Measurements from ENCODE around the gene IDS.

- no peak for TF ChIP-seq TCF12 (IDR thresholded peaks at IDR 0.05; ENCODE audit: low read depth)
- TF ChIP-seq NFIC (IDR thresholded peaks at IDR 0.05), result no peak
- TF ChIP-seq, protein P1, sequence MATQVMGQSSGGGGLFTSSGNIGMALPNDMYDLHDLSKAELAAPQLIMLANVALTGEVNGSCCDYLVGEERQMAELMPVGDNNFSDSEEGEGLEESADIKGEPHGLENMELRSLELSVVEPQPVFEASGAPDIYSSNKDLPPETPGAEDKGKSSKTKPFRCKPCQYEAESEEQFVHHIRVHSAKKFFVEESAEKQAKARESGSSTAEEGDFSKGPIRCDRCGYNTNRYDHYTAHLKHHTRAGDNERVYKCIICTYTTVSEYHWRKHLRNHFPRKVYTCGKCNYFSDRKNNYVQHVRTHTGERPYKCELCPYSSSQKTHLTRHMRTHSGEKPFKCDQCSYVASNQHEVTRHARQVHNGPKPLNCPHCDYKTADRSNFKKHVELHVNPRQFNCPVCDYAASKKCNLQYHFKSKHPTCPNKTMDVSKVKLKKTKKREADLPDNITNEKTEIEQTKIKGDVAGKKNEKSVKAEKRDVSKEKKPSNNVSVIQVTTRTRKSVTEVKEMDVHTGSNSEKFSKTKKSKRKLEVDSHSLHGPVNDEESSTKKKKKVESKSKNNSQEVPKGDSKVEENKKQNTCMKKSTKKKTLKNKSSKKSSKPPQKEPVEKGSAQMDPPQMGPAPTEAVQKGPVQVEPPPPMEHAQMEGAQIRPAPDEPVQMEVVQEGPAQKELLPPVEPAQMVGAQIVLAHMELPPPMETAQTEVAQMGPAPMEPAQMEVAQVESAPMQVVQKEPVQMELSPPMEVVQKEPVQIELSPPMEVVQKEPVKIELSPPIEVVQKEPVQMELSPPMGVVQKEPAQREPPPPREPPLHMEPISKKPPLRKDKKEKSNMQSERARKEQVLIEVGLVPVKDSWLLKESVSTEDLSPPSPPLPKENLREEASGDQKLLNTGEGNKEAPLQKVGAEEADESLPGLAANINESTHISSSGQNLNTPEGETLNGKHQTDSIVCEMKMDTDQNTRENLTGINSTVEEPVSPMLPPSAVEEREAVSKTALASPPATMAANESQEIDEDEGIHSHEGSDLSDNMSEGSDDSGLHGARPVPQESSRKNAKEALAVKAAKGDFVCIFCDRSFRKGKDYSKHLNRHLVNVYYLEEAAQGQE (IDR thresholded peaks at IDR 0.05; ENCODE audit: low read depth), result no peak
- TF ChIP-seq TAF1 (IDR thresholded peaks at IDR 0.05; ENCODE audit: low read depth), result no peak
- no peak for TF ChIP-seq FOXM1 (IDR thresholded peaks at IDR 0.05; ENCODE audit: borderline replicate concordance, low read depth)
- no peak for TF ChIP-seq RAD21 (IDR thresholded peaks at IDR 0.05; ENCODE audit: low read depth)
- TF ChIP-seq USF1 (IDR thresholded peaks at IDR 0.05), result no peak
Observed at GRCh38 chrX:149517308-149517707, 12.2 kb upstream of the IDS start.

Measured in Ishikawa (cell line).